Measurements from ENCODE around the gene DIP2C.

- TF ChIP-seq CTCF (IDR thresholded peaks at IDR 0.05), result no peak
- no peak for TF ChIP-seq POLR2A (IDR thresholded peaks at IDR 0.05)
These were observed 98.7 kb downstream of the DIP2C start for GRCh38 chr10:590721-591120.
